GM23338 (cell line): ENCODE data around the gene MATK. TPM values are rescaled to one million over a fixed set of nuclear protein-coding genes. Genes with fewer than 3 reads are reported as not detected.

ENCODE experiments used
- ATAC-seq: fragments of 200-7000 bp; cut with Tn5 transposase; 3 replicates; pipeline ENCODE4 v1.9.1; 2020
- DNase-seq: peaks from one replicate; pipeline ENCODE4 v3.0.0-alpha.2; 2015; ENCODE audit warnings: low spot score
- H2AFZ ChIP-seq: fragments of 200-600 bp; sonication (generic); 2 replicates; pipeline ENCODE4 v1.8.0; 2016; ENCODE audit warnings: antibody characterized with exemption, mild to moderate bottlenecking, moderate library complexity
- H3F3A ChIP-seq: fragments of 200-600 bp; sonication (generic); replicated peaks from 2 replicates; pipeline ENCODE4 v1.8.0; 2017; ENCODE audit warnings: antibody characterized with exemption, mixed run types, low read depth
- H3K27ac ChIP-seq: fragments of 200-600 bp; sonication (generic); 2 replicates; pipeline ENCODE4 v1.6.1; 2016; ENCODE audit warnings: low read depth
- H3K27me3 ChIP-seq: fragments of 200-600 bp; sonication (generic); 2 replicates; pipeline ENCODE4 v1.8.0; 2016; ENCODE audit warnings: mild to moderate bottlenecking, mixed run types, moderate library complexity; ENCODE audit not compliant: insufficient read depth
- H3K36me3 ChIP-seq: fragments of 200-600 bp; sonication (generic); 2 replicates; pipeline ENCODE4 v1.8.0; 2016; ENCODE audit warnings: mild to moderate bottlenecking; ENCODE audit not compliant: insufficient read depth
- H3K4me1 ChIP-seq: fragments of 200-600 bp; sonication (generic); 2 replicates; pipeline ENCODE4 v1.8.0; 2016; ENCODE audit warnings: mild to moderate bottlenecking, moderate library complexity; ENCODE audit not compliant: insufficient read depth
- H3K4me2 ChIP-seq: fragments of 200-600 bp; sonication (generic); 2 replicates; pipeline ENCODE4 v1.7.1; 2017; ENCODE audit warnings: mixed run types
- H3K4me3 ChIP-seq: fragments of 200-600 bp; sonication (generic); 2 replicates; pipeline ENCODE4 v1.6.1; 2016; ENCODE audit warnings: mixed run types
- H3K79me2 ChIP-seq: fragments of 200-600 bp; sonication (generic); replicated peaks from 2 replicates; pipeline ENCODE4 v1.8.0; 2017; ENCODE audit warnings: mild to moderate bottlenecking; ENCODE audit not compliant: insufficient read depth
- H3K9me2 ChIP-seq: fragments of 200-600 bp; sonication (generic); 2 replicates; pipeline ENCODE4 v1.8.0; 2017; ENCODE audit not compliant: insufficient read depth
- H4K20me1 ChIP-seq: fragments of 200-600 bp; sonication (generic); replicated peaks from 2 replicates; pipeline ENCODE4 v1.8.0; 2017; ENCODE audit warnings: mild to moderate bottlenecking; ENCODE audit not compliant: insufficient read depth
- H3K27ac Mint-ChIP-seq: 2 replicates; pipeline ENCODE4 v1.8.0; 2020; ENCODE audit warnings: inconsistent platforms, mild to moderate bottlenecking, moderate library complexity, mixed read lengths
- H3K27me3 Mint-ChIP-seq: 3 replicates; pipeline ENCODE4 v1.8.0; 2022; ENCODE audit warnings: low read depth, mild to moderate bottlenecking, moderate library complexity, mixed read lengths, inconsistent platforms; ENCODE audit not compliant: insufficient read depth, poor library complexity
- H3K36me3 Mint-ChIP-seq: 3 replicates; pipeline ENCODE4 v1.8.0; 2021; ENCODE audit warnings: low read depth, mild to moderate bottlenecking, inconsistent platforms, moderate library complexity, mixed read lengths
- H3K4me1 Mint-ChIP-seq: 3 replicates; pipeline ENCODE4 v1.8.0; 2020; ENCODE audit warnings: mild to moderate bottlenecking, inconsistent platforms, mixed read lengths
- H3K4me3 Mint-ChIP-seq: 3 replicates; pipeline ENCODE4 v1.8.0; 2021; ENCODE audit warnings: moderate library complexity, mild to moderate bottlenecking, inconsistent platforms, mixed read lengths
- H3K9me3 Mint-ChIP-seq: 3 replicates; pipeline ENCODE4 v1.8.0; 2020; ENCODE audit warnings: moderate library complexity, mild to moderate bottlenecking, inconsistent platforms, mixed read lengths
- CREB1 ChIP-seq: fragments of 250-450 bp; sonication (Bioruptor Pico); IDR thresholded peaks from 2 replicates; pipeline ENCODE4 v1.5.0; 2020; ENCODE audit warnings: low read depth, mild to moderate bottlenecking, moderate library complexity
- CTCF ChIP-seq, 2 experiments: fragments of 200-600 bp in 1 of 2; sonication (generic) in 1 of 2; conservative IDR thresholded peaks; 2 replicates each; pipeline versions ENCODE4 v1.5.1 to v1.6.1; 2016 to 2017; ENCODE audit warnings: antibody characterized with exemption in 2 of 2, low read depth in 2 of 2, mild to moderate bottlenecking in 2 of 2, moderate library complexity in 1 of 2
- ETS1 ChIP-seq: IDR thresholded peaks from 2 replicates; pipeline ENCODE4 v1.6.1; 2016; ENCODE audit warnings: antibody characterized with exemption
- NANOG ChIP-seq: IDR thresholded peaks from 2 replicates; pipeline ENCODE4 v1.6.1; 2016; ENCODE audit warnings: antibody characterized with exemption, borderline replicate concordance
- POLR2AphosphoS5 ChIP-seq: IDR thresholded peaks from 2 replicates; pipeline ENCODE4 v1.6.1; 2016; ENCODE audit warnings: antibody characterized with exemption, low read depth
- STAT1 ChIP-seq: IDR thresholded peaks from one replicate; pipeline ENCODE4 v1.6.1; 2016; ENCODE audit warnings: antibody characterized with exemption; ENCODE audit not compliant: unreplicated experiment
- ZNF114 ChIP-seq: fragments of 250-450 bp; sonication (Bioruptor Pico); IDR thresholded peaks from 2 replicates; pipeline ENCODE4 v1.5.0; 2020; ENCODE audit warnings: mild to moderate bottlenecking, moderate library complexity
- ZNF331 ChIP-seq: fragments of 250-450 bp; sonication (Bioruptor Pico); IDR thresholded peaks from 2 replicates; pipeline ENCODE4 v1.5.0; 2020; ENCODE audit warnings: low read depth, mild to moderate bottlenecking, moderate library complexity
- ZNF462 ChIP-seq: fragments of 250-450 bp; sonication (Bioruptor Pico); IDR thresholded peaks from 2 replicates; pipeline ENCODE4 v1.5.0; 2020; ENCODE audit warnings: mild to moderate bottlenecking, moderate library complexity
- polyA plus RNA-seq: library from polyadenylated mRNA; unstranded; fragments of >200 nt; fragmentation: Nextera tagmentation; extraction: Ambion mirVana; gene quantifications from 2 replicates; pipeline ENCODE4 v1.2.1, GENCODE V29; 2016
- total RNA-seq: library from RNA; depleted of rRNA; stranded (reverse); fragments of >200 nt; shearing (Covaris generic); gene quantifications from 2 replicates; pipeline ENCODE4 v1.2.3, GENCODE V29; 2014

Gene MATK
- total and polyA plus RNA-seq, 2 experiments from 2014 or later = 13.4 to 21.4 TPM

GRCh38 chr19:3732108-3732507 is 54.1 kb downstream of the MATK start (continued):
- TF ChIP-seq CTCF (conservative IDR thresholded peaks at IDR 0.05; ENCODE audit: low read depth in 2 of 2) = no peak; a peak in 1 of 4 replicates
- no peak for TF ChIP-seq ETS1
- no peak for TF ChIP-seq NANOG
- TF ChIP-seq POLR2AphosphoS5 = no peak
- TF ChIP-seq STAT1 = no peak

GRCh38 chr19:3730457-3730958 is 55.7 kb downstream of the MATK start:
- TF ChIP-seq ZNF114 (CRISPR knock-in tag) = no peak
- no peak for TF ChIP-seq NANOG
- TF ChIP-seq ZNF462 (CRISPR knock-in tag) = no peak
- no peak for TF ChIP-seq ZNF331 (CRISPR knock-in tag)
- TF ChIP-seq STAT1 = no peak
- no peak for TF ChIP-seq CREB1 (CRISPR knock-in tag)
- no peak for TF ChIP-seq ETS1
- Histone ChIP-seq H3F3A (no peaks in the 10 kb centered on the region), H3K36me3 (peaks cover 4% of the 10 kb centered on the region; the same call in 1 of the 2 replicates), H3K4me3 (no peak overlapping the region), H4K20me1 (no peaks in the 10 kb centered on the region), H2AFZ (no peak overlapping the region), H3K4me2 (no peak overlapping the region), H3K9me2 (no peaks in the 10 kb centered on the region), H3K4me1 (peaks cover 5% of the 10 kb centered on the region; the same call in 1 of the 2 replicates), H3K27me3 (no peaks in the 10 kb centered on the region), H3K27ac (no peak overlapping the region), H3K79me2 (no peaks in the 10 kb centered on the region)
- DNase-seq (no peak), ATAC-seq (no peak)
- Mint-ChIP-seq H3K27ac (no peak overlapping the region; the same call in 1 of the 2 replicates), H3K4me1 (peaks cover 3% of the 10 kb centered on the region; the same call in 1 of the 3 replicates), H3K9me3 (no peaks in the 10 kb centered on the region), H3K4me3 (no peak overlapping the region), H3K36me3 (no peaks in the 10 kb centered on the region), H3K27me3 (peaks cover 18% of the 10 kb centered on the region)
